A549 treated with DMSO at 1 μM for 4 hours (cell line): ENCODE results near the gene ZNF433. TPM values are rescaled to one million over a fixed set of nuclear protein-coding genes. Genes with fewer than 3 reads are reported as not detected.

Experiments
- total RNA-seq: library from RNA; stranded (reverse); fragments of 200-300 nt; extraction: Qiagen RNA extraction; gene quantifications from 5 replicates; pipeline ENCODE4 v1.2.3, GENCODE V29; 2022; ENCODE audit warnings: low read depth

Gene ZNF433
- not detected in 5 replicates for total RNA-seq

DNA sequence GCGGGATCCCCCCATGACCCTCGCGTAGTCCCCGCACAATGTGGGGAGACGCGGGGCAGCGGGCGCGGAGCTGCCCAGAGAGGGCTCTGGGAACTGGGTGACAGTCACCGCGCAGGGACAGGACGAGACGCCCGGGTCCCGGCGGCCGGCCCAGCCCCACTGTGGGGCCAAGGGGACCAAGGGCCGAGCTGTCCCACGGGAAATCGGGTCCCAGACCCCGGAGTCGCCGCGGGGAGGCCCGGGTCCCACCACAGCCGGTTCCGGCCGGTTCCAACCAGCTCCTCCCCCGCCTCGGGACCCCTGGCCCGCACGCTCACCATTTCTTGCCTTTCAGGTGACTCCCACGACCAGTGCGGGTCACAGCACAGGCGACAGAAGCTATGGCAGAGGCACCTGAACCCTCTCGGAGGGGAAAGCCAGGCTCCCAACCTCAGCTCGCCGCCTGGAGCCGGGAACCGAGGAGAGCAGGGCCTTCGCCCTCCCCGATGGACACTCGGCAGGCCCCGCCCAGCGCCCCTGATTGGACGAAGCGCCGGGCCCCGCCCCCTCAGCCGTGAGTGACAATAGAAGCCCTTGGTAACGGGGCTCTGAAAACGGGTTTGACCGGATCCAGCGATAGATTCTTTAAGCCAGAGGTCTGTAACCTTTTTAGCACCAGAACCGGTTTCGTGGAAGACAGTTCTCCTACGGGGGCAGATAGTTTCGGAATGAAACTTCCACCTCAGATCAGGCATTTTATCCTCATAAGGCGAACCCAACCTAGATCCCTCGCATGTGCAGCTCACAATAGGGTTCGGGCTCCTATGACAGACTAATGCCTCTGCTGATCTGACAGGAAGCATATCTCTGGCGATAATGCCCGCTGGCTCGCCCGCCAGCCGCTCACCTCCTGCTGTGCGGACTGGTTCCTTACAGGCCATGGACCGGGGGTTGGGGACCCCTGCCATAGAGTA, at the start of gene ZNF433:
Gene ZNF433 (minus strand): TSS at position 460 of the 953 bp plus-strand sequence. CDS start 140 bp downstream, at position 320.

DNA sequence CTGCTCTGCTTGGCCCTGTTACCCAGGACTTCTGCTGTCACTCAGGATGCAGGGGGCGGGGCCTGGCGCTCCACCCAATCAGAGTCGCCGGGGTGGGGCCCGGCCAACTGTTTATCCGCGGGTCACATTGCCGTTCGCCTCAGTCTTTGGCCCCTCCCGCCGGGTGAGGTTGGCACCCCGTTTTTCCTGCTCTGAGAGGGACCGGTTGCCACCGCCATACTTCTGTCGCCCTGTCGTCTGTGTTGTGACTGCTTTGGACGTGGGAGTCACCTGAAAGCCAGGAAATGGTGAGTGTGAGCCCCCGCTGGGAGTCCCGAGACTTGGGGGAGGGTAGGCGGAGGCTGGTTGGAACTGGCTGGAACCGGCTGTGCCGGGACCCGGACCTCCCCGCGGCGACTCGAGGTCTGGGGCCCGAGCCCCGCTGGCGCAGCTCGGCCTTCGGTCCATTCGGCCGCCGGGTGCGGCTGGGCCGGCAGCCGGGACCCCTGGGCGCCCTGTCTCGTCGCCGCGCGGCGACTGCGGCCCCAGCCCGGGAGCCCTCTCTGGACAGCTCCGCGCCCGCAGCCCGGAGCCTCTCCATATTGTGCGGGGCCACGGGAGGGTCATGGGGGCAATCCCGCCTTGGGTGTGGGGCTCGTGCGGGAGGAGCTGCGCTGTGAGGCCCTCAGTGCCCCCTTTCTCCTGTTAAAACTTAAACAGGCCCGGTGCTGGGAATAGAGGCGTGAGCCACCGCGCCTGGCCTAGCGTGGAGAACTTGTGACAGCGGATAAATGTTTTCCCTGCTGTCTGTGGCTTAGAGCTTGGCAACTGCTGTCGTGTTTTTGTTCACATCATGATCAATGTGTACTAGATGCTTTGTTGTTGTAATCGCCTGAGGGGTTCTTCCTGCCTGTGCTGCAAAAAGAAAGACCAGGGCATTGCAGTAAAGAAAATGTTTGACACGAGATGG, 29.4 kb upstream of the ZNF433 start, which contains the start of gene ZNF844:
Gene ZNF844 (plus strand): TSS at position 142 of the 949 bp plus-strand sequence. CDS start 143 bp downstream, at position 285.

DNA sequence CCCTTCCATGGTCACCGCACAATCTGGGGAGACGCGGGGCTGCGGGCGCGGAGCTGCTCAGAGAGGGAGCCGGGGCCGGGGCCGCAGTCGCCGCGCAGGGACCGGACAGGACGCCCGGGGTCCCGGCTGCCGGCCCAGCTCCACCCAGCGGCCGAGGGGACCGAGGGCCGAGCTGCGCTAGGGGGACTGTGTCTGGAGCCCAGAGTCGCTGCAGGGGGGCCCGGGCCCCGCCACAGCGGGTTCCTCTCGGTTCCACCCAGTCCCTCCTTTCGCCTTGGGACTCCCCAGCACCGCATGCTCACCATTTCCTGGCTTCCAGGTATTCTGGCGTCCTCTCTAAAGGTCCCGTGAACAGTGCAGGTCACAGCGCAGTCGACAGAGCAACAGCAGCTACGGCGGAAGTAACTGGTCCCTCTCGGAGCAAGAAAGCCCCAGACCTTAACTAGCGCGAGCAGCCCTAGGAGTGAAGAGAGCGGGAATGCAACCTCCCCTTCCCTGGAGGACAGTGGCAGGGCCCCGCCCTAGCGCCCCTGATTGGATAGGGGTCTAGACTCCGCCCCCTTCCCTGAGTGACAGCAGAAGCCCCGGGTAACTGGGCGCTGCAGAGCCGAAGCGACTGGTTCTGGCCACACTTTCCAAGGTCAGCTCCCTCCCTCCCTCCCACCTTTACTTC, 17.2 kb upstream of the ZNF433 start, which contains the start of gene ZNF878:
Gene ZNF878 (minus strand): TSS at position 465 of the 673 bp plus-strand sequence. CDS start 160 bp downstream, at position 305.

DNA sequence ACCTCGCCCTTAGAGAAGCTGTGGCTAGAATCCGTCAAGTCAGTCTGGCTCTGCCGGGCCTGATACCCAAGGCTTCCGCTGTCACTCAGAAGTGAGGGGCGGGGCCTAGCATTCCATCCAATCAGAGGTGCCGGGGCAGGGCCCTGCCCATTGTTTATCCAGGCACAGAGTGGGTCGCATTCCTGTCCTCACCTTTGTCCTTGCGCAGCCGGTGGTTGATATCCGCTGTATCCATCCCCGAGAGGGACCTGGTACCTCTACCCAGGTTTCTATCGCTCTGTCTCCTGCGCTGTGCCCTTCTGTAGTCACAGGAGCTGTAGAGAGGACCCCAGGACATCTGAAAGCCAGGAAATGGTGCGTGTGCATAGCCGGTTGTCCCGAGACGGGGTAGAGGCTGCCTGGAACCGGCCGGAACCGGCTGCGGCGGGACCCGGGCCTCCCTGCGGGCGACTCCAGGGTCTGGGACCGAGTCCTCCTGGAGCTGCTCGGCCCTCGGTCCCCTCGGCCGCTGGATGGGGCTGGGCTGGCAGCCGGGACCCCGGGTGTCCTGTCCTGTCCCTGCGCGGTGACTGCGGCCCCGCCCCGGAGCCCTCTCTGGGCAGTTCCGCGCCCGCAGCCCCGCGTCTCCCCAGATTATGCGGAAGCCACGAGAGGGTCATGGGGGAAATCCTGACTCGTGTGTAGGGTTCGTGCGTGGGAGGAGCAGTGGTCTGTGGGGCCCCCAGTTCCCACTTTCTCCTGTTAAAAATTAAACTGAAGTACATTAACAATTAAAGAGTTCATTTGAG, 70.4 kb downstream of the ZNF433 start, which contains the start of gene ZNF763:
Gene ZNF763 (plus strand): TSS at position 183 of the 788 bp plus-strand sequence. CDS start 169 bp downstream, at position 352.

Other genes starting within 250 kb of the ZNF433 start
- not detected in 5 replicates for gene ZNF491, start 237.2 kb downstream of the ZNF433 start, total RNA-seq
- 0.04 to 0.14 TPM (median 0.11 TPM) in 5 replicates for gene ZNF440, start 221.4 kb downstream of the ZNF433 start, total RNA-seq
- gene ZNF439, start 187.0 kb downstream of the ZNF433 start, total RNA-seq = not detected in 5 replicates
- not detected in 5 replicates for gene ZNF69, start 147.9 kb downstream of the ZNF433 start, total RNA-seq
- gene ZNF700, start 110.6 kb downstream of the ZNF433 start, total RNA-seq = 0.19 to 0.33 TPM (median 0.30 TPM) in 5 replicates
- gene ZNF763, start 70.6 kb downstream of the ZNF433 start, total RNA-seq = not detected in 5 replicates
- gene ZNF878, start 17.3 kb upstream of the ZNF433 start, total RNA-seq = not detected in 5 replicates
- not detected in 5 replicates for gene ZNF844, start 29.1 kb upstream of the ZNF433 start, total RNA-seq
- gene ZNF20, start 104.7 kb upstream of the ZNF433 start, total RNA-seq = 0.11 to 0.35 TPM in 2 of 5 replicates, not detected in the others
- gene ZNF625, start 121.1 kb upstream of the ZNF433 start, total RNA-seq = not detected in 5 replicates
- gene ZNF136, start 127.4 kb upstream of the ZNF433 start, total RNA-seq = 1.3 to 3.8 TPM (median 1.7 TPM) in 5 replicates